HEK293 (cell line): ENCODE measurements around the gene P3H4.

ENCODE experiments used
- CTCF ChIP-seq: fragments of 450-650 bp; formaldehyde crosslinking; IDR thresholded peaks from 2 replicates; pipeline ENCODE4 v1.5.1; 2016; ENCODE audit warnings: missing biosample characterization, missing genetic modification characterization
- HOXA7 ChIP-seq: sonication (generic); formaldehyde crosslinking; IDR thresholded peaks from 2 replicates; pipeline ENCODE4 v1.8.1; 2022; ENCODE audit warnings: missing genetic modification reagents, borderline replicate concordance
- ZNF311 ChIP-seq: fragments of 450-650 bp; formaldehyde crosslinking; IDR thresholded peaks from 2 replicates; pipeline ENCODE4 v1.5.1; 2017; ENCODE audit warnings: missing biosample characterization, missing genetic modification characterization, borderline replicate concordance
- ZNF335 ChIP-seq: fragments of 450-650 bp; formaldehyde crosslinking; conservative IDR thresholded peaks from 2 replicates; pipeline ENCODE4 v1.5.1; 2016; ENCODE audit warnings: missing biosample characterization, missing genetic modification characterization
- ZNF404 ChIP-seq: fragments of 450-650 bp; formaldehyde crosslinking; IDR thresholded peaks from 2 replicates; pipeline ENCODE4 v1.5.1; 2017; ENCODE audit warnings: missing biosample characterization, missing genetic modification characterization
- ZNF513 ChIP-seq: fragments of 450-650 bp; IDR thresholded peaks from 2 replicates; pipeline ENCODE4 v1.5.1; 2018; ENCODE audit warnings: missing biosample characterization, missing genetic modification characterization
- ZNF560 ChIP-seq: fragments of 450-650 bp; formaldehyde crosslinking; IDR thresholded peaks from 2 replicates; pipeline ENCODE4 v1.5.1; 2017; ENCODE audit warnings: missing biosample characterization, missing genetic modification characterization, borderline replicate concordance
- ZNF600 ChIP-seq: fragments of 450-650 bp; formaldehyde crosslinking; IDR thresholded peaks from 2 replicates; pipeline ENCODE4 v1.5.1; 2016; ENCODE audit warnings: missing biosample characterization, missing genetic modification characterization

- TF ChIP-seq ZNF513 (no peak), CTCF (tag by site-specific recombination) (no peak), ZNF600 (no peak), HOXA7 (no peak), ZNF311 (tag by site-specific recombination) (no peak), ZNF560 (tag by site-specific recombination) (no peak), ZNF404 (tag by site-specific recombination) (no peak), ZNF335 (tag by site-specific recombination) (no peak)
Observed at GRCh38 chr17:41821776-41822175, 10.0 kb upstream of the P3H4 start.
